ENCODE results near the gene RUSC2. TPM values are rescaled to one million over a fixed set of nuclear protein-coding genes. Genes with fewer than 3 reads are reported as not detected.

Gene RUSC2
- total RNA-seq, 2 experiments from 2014 or later = 0.99 to 2.8 TPM

DNA sequence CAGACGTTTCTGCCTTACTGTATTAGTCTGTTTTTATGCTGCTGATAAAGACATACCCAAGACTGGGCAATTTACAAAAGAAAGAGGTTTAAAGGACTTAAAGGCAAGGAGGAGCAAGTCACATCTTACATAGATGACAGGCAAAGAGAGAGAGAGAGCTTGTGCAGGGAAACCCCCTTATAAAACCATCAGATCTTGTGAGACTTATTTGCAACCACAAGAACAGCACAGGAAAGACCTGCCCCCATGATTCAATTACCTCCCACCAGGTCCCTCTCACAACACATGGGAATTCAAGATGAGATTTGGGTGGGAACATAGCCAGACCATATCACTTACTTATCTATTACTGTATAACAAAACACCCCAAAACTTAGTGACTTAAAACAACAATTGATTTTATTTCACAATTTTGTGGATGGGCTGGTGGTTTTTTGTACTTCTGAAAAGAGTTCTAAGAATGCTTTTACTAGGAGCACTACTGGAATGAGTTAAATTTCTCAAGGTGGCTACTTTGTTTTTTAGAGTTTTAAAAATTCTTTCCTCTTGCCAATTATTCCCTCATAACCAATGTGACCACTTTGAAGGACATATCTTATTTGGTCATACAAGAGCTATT is 10.3 kb downstream of the RUSC2 start:
- no peak for DNase-seq
- H3K4me1 Mint-ChIP-seq = peaks cover 13% of the 10 kb centered on the region
- no peaks in the 10 kb centered on the region for H3K36me3 Mint-ChIP-seq
- no peak overlapping the region for H3K27ac Mint-ChIP-seq
- CTCF ChIA-PET = interaction anchor here (1.2 kb wide), 1 partner anchor 11 kb away, joined by 3 read pairs; the partner anchor contains the start of gene RUSC2
- no peak for ATAC-seq
- H3K9me3 Mint-ChIP-seq (ENCODE audit: low read depth) = peaks cover 10% of the 10 kb centered on the region
- no peak overlapping the region for H3K4me3 Mint-ChIP-seq
- peaks cover 7% of the 10 kb centered on the region for H3K27me3 Mint-ChIP-seq

DNA sequence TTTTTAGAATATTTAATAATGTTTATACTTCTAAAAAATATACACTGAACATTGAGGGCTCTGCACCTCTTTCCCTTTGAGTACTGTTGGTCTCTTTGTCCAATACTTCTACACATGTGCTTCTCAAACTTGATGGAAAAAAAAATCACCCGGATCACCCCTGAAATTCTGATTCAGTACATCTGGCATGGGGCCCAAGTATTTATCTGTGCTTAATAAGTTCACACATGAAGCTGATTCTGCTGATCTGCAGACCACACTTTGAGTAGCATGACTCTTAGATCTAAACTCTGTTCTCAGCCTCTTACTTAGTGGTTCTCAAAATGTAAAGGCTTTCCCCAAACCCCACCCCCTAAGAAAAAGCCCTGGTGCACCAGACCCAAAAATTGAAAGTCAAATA is 12.0 kb downstream of the RUSC2 start:
- no peaks in the 10 kb centered on the region for H3K36me3 Mint-ChIP-seq
- CTCF ChIA-PET = no interaction called here
- no peak overlapping the region for H3K4me3 Mint-ChIP-seq
- ATAC-seq (no peak), DNase-seq (no peak)
- peaks cover 4% of the 10 kb centered on the region for H3K4me1 Mint-ChIP-seq
- H3K9me3 Mint-ChIP-seq (ENCODE audit: low read depth) = peaks cover 10% of the 10 kb centered on the region
- no peak overlapping the region for H3K27ac Mint-ChIP-seq
- H3K27me3 Mint-ChIP-seq = peaks cover 15% of the 10 kb centered on the region

DNA sequence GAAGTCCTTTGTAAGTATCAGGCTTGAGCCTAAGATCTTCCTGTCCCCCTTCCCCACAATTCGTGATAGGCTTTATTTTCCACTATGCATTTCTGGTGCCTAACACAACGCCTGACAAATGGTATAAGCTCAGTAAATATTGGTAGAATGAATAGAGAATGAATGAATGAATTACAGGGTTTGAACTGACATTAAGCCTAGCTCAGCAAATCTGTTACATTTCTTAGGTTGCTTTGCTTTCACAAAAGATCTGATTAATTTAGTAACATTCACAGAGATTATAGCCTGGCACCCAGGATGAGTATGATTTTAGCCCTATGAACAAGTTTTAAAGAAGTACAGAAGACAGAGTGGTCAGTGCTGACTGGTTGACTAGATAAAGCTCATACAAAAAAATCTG is 16.4 kb downstream of the RUSC2 start:
- Mint-ChIP-seq H3K27ac (no peak overlapping the region), H3K36me3 (no peaks in the 10 kb centered on the region), H3K4me3 (no peak overlapping the region), H3K27me3 (peaks cover 34% of the 10 kb centered on the region), H3K4me1 (no peaks in the 10 kb centered on the region), H3K9me3 (ENCODE audit: low read depth) (peaks cover 3% of the 10 kb centered on the region)
- ATAC-seq (no peak), DNase-seq (no peak)
- CTCF ChIA-PET = interaction anchor here (0.8 to 1.3 kb wide), 2 partner anchors 28 to 47 kb away, joined by 3 to 4 read pairs; no protein-coding TSS in a partner anchor

- no peaks in the 10 kb centered on the region for H3K4me1 Mint-ChIP-seq
- no peak overlapping the region for H3K27ac Mint-ChIP-seq
- H3K36me3 Mint-ChIP-seq = no peaks in the 10 kb centered on the region
- CTCF ChIA-PET = no interaction called here
- H3K4me3 Mint-ChIP-seq = no peak overlapping the region
- DNase-seq (no peak), ATAC-seq (no peak)
- H3K27me3 Mint-ChIP-seq = peaks cover 39% of the 10 kb centered on the region
- no peaks in the 10 kb centered on the region for H3K9me3 Mint-ChIP-seq (ENCODE audit: low read depth)
Observed at GRCh38 chr9:35508069-35508468, 18.2 kb downstream of the RUSC2 start.

- Mint-ChIP-seq H3K4me1 (no peaks in the 10 kb centered on the region), H3K27ac (no peak overlapping the region), H3K9me3 (ENCODE audit: low read depth) (no peaks in the 10 kb centered on the region), H3K27me3 (peaks cover 38% of the 10 kb centered on the region), H3K4me3 (no peak overlapping the region), H3K36me3 (no peaks in the 10 kb centered on the region)
- CTCF ChIA-PET = interaction anchor here (1.1 kb wide), 2 partner anchors 12 to 14 kb away, joined by 3 read pairs; no protein-coding TSS in a partner anchor
- ATAC-seq = no peak
- no peak for DNase-seq
Observed at GRCh38 chr9:35510383-35510753, 20.5 kb downstream of the RUSC2 start.

DNA sequence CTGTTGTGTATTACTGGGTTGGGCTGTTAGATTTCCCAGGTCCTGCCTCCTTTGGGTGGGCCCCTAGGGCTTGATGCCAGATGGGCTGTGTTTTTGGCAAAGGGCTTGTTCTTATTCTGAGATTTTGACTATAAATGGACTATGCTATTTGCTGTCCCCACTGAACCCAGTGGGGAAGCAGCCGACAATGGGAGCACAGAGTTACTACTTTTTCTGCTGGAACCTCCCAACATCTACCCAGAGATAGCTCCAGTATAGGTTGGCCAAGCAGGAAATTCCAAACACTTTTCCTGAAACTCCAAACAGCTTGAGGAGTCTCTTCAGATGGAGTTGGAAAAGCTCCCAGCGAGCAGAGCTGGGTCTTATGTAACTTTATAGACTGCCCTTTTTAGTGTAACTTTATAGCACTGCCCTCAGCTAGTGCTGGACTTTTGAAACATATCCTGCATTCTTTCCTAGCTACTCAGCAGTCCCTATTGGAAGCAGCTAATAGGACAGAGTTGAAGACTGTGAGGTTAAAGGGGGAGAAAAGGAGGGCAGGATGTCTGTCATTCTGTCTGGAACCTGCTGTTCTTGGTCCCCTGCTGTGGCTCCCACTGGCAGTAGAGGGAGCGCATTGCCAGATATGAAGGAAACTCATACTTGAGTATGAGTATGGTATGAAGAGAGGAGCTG is 21.0 kb downstream of the RUSC2 start:
- Mint-ChIP-seq H3K4me3 (no peak overlapping the region), H3K27ac (no peak overlapping the region), H3K36me3 (no peaks in the 10 kb centered on the region), H3K27me3 (peaks cover 34% of the 10 kb centered on the region), H3K4me1 (no peaks in the 10 kb centered on the region), H3K9me3 (ENCODE audit: low read depth) (no peaks in the 10 kb centered on the region)
- DNase-seq (no peak), ATAC-seq (no peak)
- CTCF ChIA-PET = interaction anchor here (1.1 kb wide), 2 partner anchors 11 to 14 kb away, joined by 3 read pairs; no protein-coding TSS in a partner anchor

GRCh38 chr9:35511453-35511852 is 21.5 kb downstream of the RUSC2 start:
- ATAC-seq (no peak), DNase-seq (no peak)
- CTCF ChIA-PET = no interaction called here
- Mint-ChIP-seq H3K27ac (no peak overlapping the region), H3K4me1 (no peaks in the 10 kb centered on the region), H3K36me3 (no peaks in the 10 kb centered on the region), H3K4me3 (no peak overlapping the region), H3K9me3 (ENCODE audit: low read depth) (no peaks in the 10 kb centered on the region), H3K27me3 (peaks cover 31% of the 10 kb centered on the region)

DNA sequence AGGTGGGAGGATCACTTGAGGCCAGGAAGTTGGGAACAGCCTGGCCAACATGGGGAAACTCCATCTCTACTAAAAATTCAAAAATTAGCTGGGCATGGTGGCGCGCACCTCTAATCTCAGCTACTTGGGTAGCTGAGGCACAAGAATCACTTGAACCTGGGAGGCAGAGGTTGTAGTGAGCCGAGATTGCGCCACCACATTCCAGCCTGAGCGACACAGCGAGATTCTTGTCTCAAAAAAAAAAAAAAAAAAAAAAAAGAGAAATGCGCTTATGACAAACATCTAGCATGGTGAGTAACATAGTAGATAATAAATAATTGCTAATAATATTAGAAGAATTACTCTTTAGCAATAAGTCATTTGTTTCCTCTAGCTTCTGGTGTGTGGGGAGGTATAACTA is 25.9 kb downstream of the RUSC2 start:
- CTCF ChIA-PET = no interaction called here
- H3K4me3 Mint-ChIP-seq = no peak overlapping the region
- H3K36me3 Mint-ChIP-seq = no peaks in the 10 kb centered on the region
- H3K9me3 Mint-ChIP-seq (ENCODE audit: low read depth) = no peaks in the 10 kb centered on the region
- no peaks in the 10 kb centered on the region for H3K4me1 Mint-ChIP-seq
- no peak overlapping the region for H3K27ac Mint-ChIP-seq
- DNase-seq (no peak), ATAC-seq (no peak)
- peaks cover 9% of the 10 kb centered on the region for H3K27me3 Mint-ChIP-seq

DNA sequence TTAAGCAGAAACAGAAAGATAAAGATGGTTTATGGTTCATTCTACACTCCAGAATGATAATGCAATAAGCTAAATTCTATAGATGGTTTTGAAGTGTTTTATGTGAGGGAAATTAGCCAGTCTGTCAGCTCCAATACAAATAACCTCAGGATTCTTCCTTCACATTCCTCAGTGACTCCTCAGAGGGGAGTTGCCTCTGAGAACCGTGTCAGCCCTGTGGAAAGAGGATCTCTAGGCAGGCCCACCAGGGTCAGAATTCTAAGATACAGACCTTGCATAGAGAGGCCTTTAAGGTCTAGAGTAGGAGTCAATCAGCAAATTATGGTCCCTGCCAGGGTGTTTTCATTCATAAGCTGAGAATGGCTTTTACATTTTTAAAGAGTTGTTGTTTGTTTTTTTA is 26.6 kb downstream of the RUSC2 start:
- DNase-seq (no peak), ATAC-seq (no peak)
- no peaks in the 10 kb centered on the region for H3K9me3 Mint-ChIP-seq (ENCODE audit: low read depth)
- no peak overlapping the region for H3K27ac Mint-ChIP-seq
- no peak overlapping the region for H3K4me3 Mint-ChIP-seq
- CTCF ChIA-PET = no interaction called here
- peaks cover 9% of the 10 kb centered on the region for H3K27me3 Mint-ChIP-seq
- no peaks in the 10 kb centered on the region for H3K4me1 Mint-ChIP-seq
- no peaks in the 10 kb centered on the region for H3K36me3 Mint-ChIP-seq

GRCh38 chr9:35517131-35517530 is 27.2 kb downstream of the RUSC2 start:
- ATAC-seq (no peak), DNase-seq (no peak)
- Mint-ChIP-seq H3K27ac (no peak overlapping the region), H3K27me3 (peaks cover 9% of the 10 kb centered on the region), H3K4me1 (no peaks in the 10 kb centered on the region), H3K9me3 (ENCODE audit: low read depth) (no peaks in the 10 kb centered on the region), H3K36me3 (no peaks in the 10 kb centered on the region), H3K4me3 (no peak overlapping the region)
- CTCF ChIA-PET = no interaction called here

GRCh38 chr9:35517552-35518224 is 27.8 kb downstream of the RUSC2 start:
- CTCF ChIA-PET = interaction anchor here (1.4 kb wide), 1 partner anchor 15 kb away, joined by 3 read pairs; no protein-coding TSS in a partner anchor
- Mint-ChIP-seq H3K36me3 (no peaks in the 10 kb centered on the region), H3K27ac (no peak overlapping the region), H3K27me3 (peaks cover 7% of the 10 kb centered on the region), H3K9me3 (ENCODE audit: low read depth) (no peaks in the 10 kb centered on the region), H3K4me3 (no peak overlapping the region), H3K4me1 (no peaks in the 10 kb centered on the region)
- DNase-seq = no peak
- ATAC-seq = no peak

DNA sequence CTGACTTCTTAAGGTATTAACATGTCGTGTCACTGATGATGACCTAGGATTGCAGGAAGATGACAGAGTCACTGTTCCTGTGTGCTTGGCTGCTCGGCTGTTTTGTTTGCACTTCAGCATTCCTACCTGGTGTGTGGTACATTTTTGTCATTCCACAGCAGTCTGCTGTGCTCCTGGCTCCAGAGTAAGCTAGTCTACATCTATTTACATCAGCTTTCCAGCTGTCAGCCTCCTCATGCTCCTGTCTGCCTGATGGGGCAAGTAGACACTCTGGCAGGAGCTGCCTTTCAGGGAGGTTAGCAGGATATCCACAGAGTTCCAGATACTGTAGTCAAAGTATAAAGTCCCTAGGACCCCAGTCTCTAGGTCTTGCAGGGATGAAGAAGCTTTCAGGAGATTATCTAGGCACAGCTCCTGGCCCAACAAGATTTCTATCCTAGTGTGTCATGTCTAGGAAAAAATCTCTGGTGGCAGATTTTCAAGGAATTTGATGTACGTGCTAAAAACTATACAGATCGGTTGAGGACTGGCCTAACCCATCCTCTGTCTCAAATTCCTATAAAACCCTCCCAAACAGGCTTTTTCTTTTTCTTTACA is 28.4 kb downstream of the RUSC2 start:
- DNase-seq (no peak), ATAC-seq (no peak)
- Mint-ChIP-seq H3K36me3 (no peaks in the 10 kb centered on the region), H3K4me1 (no peaks in the 10 kb centered on the region), H3K9me3 (ENCODE audit: low read depth) (no peaks in the 10 kb centered on the region), H3K4me3 (no peak overlapping the region), H3K27me3 (peaks cover 2% of the 10 kb centered on the region), H3K27ac (no peak overlapping the region)
- CTCF ChIA-PET = interaction anchor here (1.0 to 1.4 kb wide), 3 partner anchors 15 to 35 kb away, joined by 3 read pairs; no protein-coding TSS in a partner anchor

GRCh38 chr9:35518981-35519679 is 29.2 kb downstream of the RUSC2 start:
- Mint-ChIP-seq H3K4me3 (no peak overlapping the region), H3K4me1 (no peaks in the 10 kb centered on the region), H3K27ac (no peak overlapping the region), H3K36me3 (no peaks in the 10 kb centered on the region), H3K9me3 (ENCODE audit: low read depth) (no peaks in the 10 kb centered on the region), H3K27me3 (no peaks in the 10 kb centered on the region)
- ATAC-seq = no peak
- DNase-seq = no peak
- CTCF ChIA-PET = interaction anchor here (1.0 to 1.4 kb wide), 5 partner anchors 14 to 37 kb away, joined by 3 to 4 read pairs (median 3); no protein-coding TSS in a partner anchor

Data from activated CD8-positive, alpha-beta memory T cell treated with anti-CD3 and anti-CD28 coated beads, Interleukin-2, amount 10 ng/mL, durations not matched to agents 7 days and 5 days (primary cell).